Osteocyte (in vitro differentiated cells): ENCODE data around the gene AGPS. TPM values are rescaled to one million over a fixed set of nuclear protein-coding genes. Genes with fewer than 3 reads are reported as not detected.

Experiments used
- DNase-seq: peaks from one replicate; pipeline ENCODE4 v3.0.0; 2021; ENCODE audit warnings: mixed read lengths; ENCODE audit not compliant: unreplicated experiment; ENCODE audit errors: extremely low spot score
- H3K27ac Mint-ChIP-seq: one replicate; pipeline ENCODE4 v1.8.0; 2021; ENCODE audit warnings: mild to moderate bottlenecking, mixed read lengths; ENCODE audit not compliant: unreplicated experiment
- H3K27me3 Mint-ChIP-seq: one replicate; pipeline ENCODE4 v1.8.0; 2021; ENCODE audit warnings: mixed read lengths; ENCODE audit not compliant: unreplicated experiment
- H3K36me3 Mint-ChIP-seq: one replicate; pipeline ENCODE4 v1.8.0; 2021; ENCODE audit warnings: mixed read lengths; ENCODE audit not compliant: unreplicated experiment
- H3K4me1 Mint-ChIP-seq: one replicate; pipeline ENCODE4 v1.8.0; 2021; ENCODE audit warnings: mixed read lengths; ENCODE audit not compliant: unreplicated experiment
- H3K4me3 Mint-ChIP-seq: one replicate; pipeline ENCODE4 v1.8.0; 2021; ENCODE audit warnings: mild to moderate bottlenecking, moderate library complexity, mixed read lengths; ENCODE audit not compliant: unreplicated experiment
- H3K9me3 Mint-ChIP-seq: one replicate; pipeline ENCODE4 v1.8.0; 2021; ENCODE audit warnings: mixed read lengths; ENCODE audit not compliant: unreplicated experiment
- CTCF ChIP-seq: fragments of 200-600 bp; sonication (generic); IDR thresholded peaks from 2 replicates; pipeline ENCODE4 v1.5.0; 2021; ENCODE audit warnings: antibody characterized with exemption, mild to moderate bottlenecking, moderate library complexity
- total RNA-seq: library from RNA; stranded (reverse); gene quantifications from 2 replicates; pipeline ENCODE4 v1.2.1, GENCODE V29; 2021

The AGPS gene
- total RNA-seq, 1 donor from 2014 or later = 38.0 TPM

- Mint-ChIP-seq H3K4me3 (no peak overlapping the region), H3K27ac (no peak overlapping the region), H3K27me3 (no peaks in the 10 kb centered on the region), H3K4me1 (peaks cover 5% of the 10 kb centered on the region), H3K36me3 (peaks cover 40% of the 10 kb centered on the region), H3K9me3 (peaks cover 30% of the 10 kb centered on the region)
- TF ChIP-seq CTCF = no peak
- DNase-seq = no peak
Observed at GRCh38 chr2:177433402-177433801, 40.8 kb downstream of the AGPS start.

GRCh38 chr2:177434475-177434874 lies 41.9 kb downstream of the AGPS start:
- Mint-ChIP-seq H3K4me3 (no peak overlapping the region), H3K27me3 (no peaks in the 10 kb centered on the region), H3K9me3 (peaks cover 24% of the 10 kb centered on the region), H3K27ac (no peak overlapping the region), H3K36me3 (peaks cover 33% of the 10 kb centered on the region), H3K4me1 (peaks cover 2% of the 10 kb centered on the region)
- TF ChIP-seq CTCF = no peak
- DNase-seq = no peak

- H3K36me3 Mint-ChIP-seq = peaks cover 32% of the 10 kb centered on the region
- H3K4me3 Mint-ChIP-seq = no peak overlapping the region
- TF ChIP-seq CTCF = no peak
- no peak overlapping the region for H3K27ac Mint-ChIP-seq
- no peaks in the 10 kb centered on the region for H3K27me3 Mint-ChIP-seq
- no peaks in the 10 kb centered on the region for H3K9me3 Mint-ChIP-seq
- peaks cover 1% of the 10 kb centered on the region for H3K4me1 Mint-ChIP-seq
- DNase-seq = no peak
Observed at GRCh38 chr2:177445200-177445599, 52.6 kb downstream of the AGPS start.

GRCh38 chr2:177448031-177448430 lies 55.5 kb downstream of the AGPS start:
- Mint-ChIP-seq H3K4me3 (no peak overlapping the region), H3K4me1 (peaks cover 2% of the 10 kb centered on the region), H3K27me3 (no peaks in the 10 kb centered on the region), H3K9me3 (no peaks in the 10 kb centered on the region), H3K36me3 (peaks cover 32% of the 10 kb centered on the region), H3K27ac (no peak overlapping the region)
- TF ChIP-seq CTCF = no peak
- DNase-seq = no peak

- Mint-ChIP-seq H3K4me1 (peaks cover 2% of the 10 kb centered on the region), H3K9me3 (no peaks in the 10 kb centered on the region), H3K27ac (no peak overlapping the region), H3K4me3 (no peak overlapping the region), H3K27me3 (no peaks in the 10 kb centered on the region), H3K36me3 (peaks cover 32% of the 10 kb centered on the region)
- no peak for TF ChIP-seq CTCF
- no peak for DNase-seq
Observed at GRCh38 chr2:177449159-177449558, 56.6 kb downstream of the AGPS start.
